GM15510 (cell line): Measurements from ENCODE around the gene SLC25A12.

Source experiments
- POLR2A ChIP-seq: IDR thresholded peaks from 3 replicates; pipeline ENCODE4 v1.6.1; 2011; ENCODE audit warnings: borderline replicate concordance; ENCODE audit not compliant: insufficient read length; ENCODE audit errors: extremely low read depth

Gene SLC25A12

GRCh38 chr2:171847627-171848026 is 46.4 kb downstream of the SLC25A12 start:
- no peak for TF ChIP-seq POLR2A

- no peak for TF ChIP-seq POLR2A
Measured at GRCh38 chr2:171846894-171847293, 47.1 kb downstream of the SLC25A12 start.

- no peak for TF ChIP-seq POLR2A
Measured at GRCh38 chr2:171841996-171842395, 52.0 kb downstream of the SLC25A12 start.

GRCh38 chr2:171837736-171838135 is 56.3 kb downstream of the SLC25A12 start:
- no peak for TF ChIP-seq POLR2A

GRCh38 chr2:171836146-171836910 is 57.7 kb downstream of the SLC25A12 start:
- no peak for TF ChIP-seq POLR2A

- TF ChIP-seq POLR2A, result no peak
Measured at GRCh38 chr2:171835386-171835785, 58.7 kb downstream of the SLC25A12 start.

GRCh38 chr2:171834286-171834685 is 59.8 kb downstream of the SLC25A12 start:
- TF ChIP-seq POLR2A, result no peak

GRCh38 chr2:171832489-171832888 is 61.6 kb downstream of the SLC25A12 start:
- no peak for TF ChIP-seq POLR2A

- no peak for TF ChIP-seq POLR2A
Measured at GRCh38 chr2:171830039-171830438, 64.0 kb downstream of the SLC25A12 start.

- no peak for TF ChIP-seq POLR2A
Measured at GRCh38 chr2:171824086-171824485, 70.0 kb downstream of the SLC25A12 start.

GRCh38 chr2:171822525-171823322 is 71.3 kb downstream of the SLC25A12 start:
- TF ChIP-seq POLR2A, result no peak

GRCh38 chr2:171819453-171819852 is 74.6 kb downstream of the SLC25A12 start:
- no peak for TF ChIP-seq POLR2A

- no peak for TF ChIP-seq POLR2A
Measured at GRCh38 chr2:171814883-171815282, 79.2 kb downstream of the SLC25A12 start.

GRCh38 chr2:171814174-171814573 is 79.9 kb downstream of the SLC25A12 start:
- TF ChIP-seq POLR2A, result no peak

GRCh38 chr2:171813729-171814128 is 80.3 kb downstream of the SLC25A12 start:
- no peak for TF ChIP-seq POLR2A

- TF ChIP-seq POLR2A, result no peak
Measured at GRCh38 chr2:171813126-171813525, 80.9 kb downstream of the SLC25A12 start.
